Prostate gland (tissue), 2 donors: ENCODE data around the gene PUSL1.

Experiments used
- CTCF ChIP-seq, 4 experiments: fragments of 200-600 bp in 2 of 4; fragments of 450-650 bp in 2 of 4; sonication (generic) in 2 of 4; IDR thresholded peaks; 1 replicate in 3 of 4; 2 replicates in 1 of 4; pipeline ENCODE4 v1.5.1; 2016 to 2019; ENCODE audit warnings: antibody characterized with exemption in 4 of 4, mild to moderate bottlenecking in 2 of 4, moderate library complexity in 2 of 4
- POLR2A ChIP-seq: fragments of 450-650 bp; IDR thresholded peaks from one replicate; pipeline ENCODE4 v1.6.1; 2016; ENCODE audit warnings: antibody characterized with exemption, mild to moderate bottlenecking
- POLR2AphosphoS5 ChIP-seq: sonication (generic); formaldehyde crosslinking; IDR thresholded peaks from one replicate; pipeline ENCODE4 v1.6.1; 2017; ENCODE audit warnings: antibody characterized with exemption

- TF ChIP-seq POLR2AphosphoS5 (no peak), CTCF (IDR thresholded peaks at IDR 0.05) (no peak), POLR2A (no peak)
These were observed 22.1 kb downstream of the PUSL1 start for GRCh38 chr1:1330366-1331067.
